Cardiac muscle cell (in vitro differentiated cells and primary cell): ENCODE data around the gene EVA1C. TPM values are rescaled to one million over a fixed set of nuclear protein-coding genes. Genes with fewer than 3 reads are reported as not detected.
"Not testable (repeated sequence)": the region's sequence is repeated elsewhere in the genome, so short reads cannot be mapped to it uniquely, and the experiment has no call there.

ENCODE experiments used
- DNase-seq, 2 donors: peaks; one replicate each; pipeline versions ENCODE4 v3.0.0 to v3.0.0-alpha.2; 2010 to 2017; ENCODE audit warnings: low read depth in 1 of 2, low spot score in 1 of 2
- H3K27ac ChIP-seq: fragments of 200-600 bp; sonication (generic); 2 replicates; pipeline ENCODE4 v1.5.1; 2016
- H3K27me3 ChIP-seq: fragments of 200-600 bp; sonication (generic); 2 replicates; pipeline ENCODE4 v1.6.0; 2016; ENCODE audit warnings: control low read depth
- H3K36me3 ChIP-seq: fragments of 200-600 bp; sonication (generic); 2 replicates; pipeline ENCODE4 v1.5.1; 2016; ENCODE audit warnings: control low read depth
- H3K4me1 ChIP-seq: fragments of 200-600 bp; sonication (generic); 2 replicates; pipeline ENCODE4 v1.8.1; 2017; ENCODE audit warnings: low read depth, mild to moderate bottlenecking, mixed run types
- H3K4me3 ChIP-seq: fragments of 200-600 bp; sonication (generic); 2 replicates; pipeline ENCODE4 v1.5.1; 2016; ENCODE audit warnings: mild to moderate bottlenecking
- H3K9me3 ChIP-seq: fragments of 200-600 bp; sonication (generic); 2 replicates; pipeline ENCODE4 v1.5.1; 2017; ENCODE audit warnings: low read depth, mild to moderate bottlenecking, control low read depth
- polyA plus RNA-seq: library from polyadenylated mRNA; unstranded; fragments of >200 nt; fragmentation: Nextera tagmentation; extraction: Ambion mirVana; gene quantifications from 2 replicates; pipeline ENCODE4 v1.2.1, GENCODE V29; 2016
- total RNA-seq: library from RNA; depleted of rRNA; stranded (reverse); fragments of >200 nt; gene quantifications from 2 replicates; pipeline ENCODE4 v1.2.3, GENCODE V29; 2016
- TF ChIP-seq, protein P1 (sequence below): IDR thresholded peaks from 2 replicates; pipeline ENCODE4 v1.5.1; 2012; ENCODE audit warnings: low read depth, mild to moderate bottlenecking, low read length

EVA1C gene
- total and polyA plus RNA-seq, 2 experiments from 2014 or later: 0.51 TPM; not detected in 1

DNA sequence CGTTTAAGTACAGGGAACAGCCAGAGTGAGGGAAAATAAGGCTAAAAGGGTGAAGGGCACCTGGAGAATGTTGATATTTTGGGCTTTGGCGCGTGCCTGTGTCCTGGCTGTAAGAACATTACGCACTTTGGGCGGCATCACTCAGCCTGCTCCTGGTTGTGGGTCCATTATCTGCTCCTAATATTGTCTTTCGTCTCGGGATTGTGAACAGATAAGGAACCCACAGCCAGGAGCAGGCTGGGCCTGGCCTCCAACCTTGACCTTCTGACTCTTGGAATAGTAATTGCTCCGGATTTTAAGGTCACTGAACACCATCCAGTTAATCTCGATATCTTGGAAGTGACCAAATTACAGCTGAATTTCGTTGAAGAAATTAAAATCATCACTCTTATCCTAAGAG lies 111.0 kb downstream of the EVA1C start:
- H3K4me1 ChIP-seq: no peaks in the 10 kb centered on the region
- no peak overlapping the region for H3K4me3 ChIP-seq
- no peaks in the 10 kb centered on the region for H3K9me3 ChIP-seq
- H3K36me3 ChIP-seq: no peaks in the 10 kb centered on the region
- DNase-seq: no peak
- TF ChIP-seq, protein P1, sequence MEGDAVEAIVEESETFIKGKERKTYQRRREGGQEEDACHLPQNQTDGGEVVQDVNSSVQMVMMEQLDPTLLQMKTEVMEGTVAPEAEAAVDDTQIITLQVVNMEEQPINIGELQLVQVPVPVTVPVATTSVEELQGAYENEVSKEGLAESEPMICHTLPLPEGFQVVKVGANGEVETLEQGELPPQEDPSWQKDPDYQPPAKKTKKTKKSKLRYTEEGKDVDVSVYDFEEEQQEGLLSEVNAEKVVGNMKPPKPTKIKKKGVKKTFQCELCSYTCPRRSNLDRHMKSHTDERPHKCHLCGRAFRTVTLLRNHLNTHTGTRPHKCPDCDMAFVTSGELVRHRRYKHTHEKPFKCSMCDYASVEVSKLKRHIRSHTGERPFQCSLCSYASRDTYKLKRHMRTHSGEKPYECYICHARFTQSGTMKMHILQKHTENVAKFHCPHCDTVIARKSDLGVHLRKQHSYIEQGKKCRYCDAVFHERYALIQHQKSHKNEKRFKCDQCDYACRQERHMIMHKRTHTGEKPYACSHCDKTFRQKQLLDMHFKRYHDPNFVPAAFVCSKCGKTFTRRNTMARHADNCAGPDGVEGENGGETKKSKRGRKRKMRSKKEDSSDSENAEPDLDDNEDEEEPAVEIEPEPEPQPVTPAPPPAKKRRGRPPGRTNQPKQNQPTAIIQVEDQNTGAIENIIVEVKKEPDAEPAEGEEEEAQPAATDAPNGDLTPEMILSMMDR: no peak
- no peaks in the 10 kb centered on the region for H3K27me3 ChIP-seq
- H3K27ac ChIP-seq: no peak overlapping the region

DNA sequence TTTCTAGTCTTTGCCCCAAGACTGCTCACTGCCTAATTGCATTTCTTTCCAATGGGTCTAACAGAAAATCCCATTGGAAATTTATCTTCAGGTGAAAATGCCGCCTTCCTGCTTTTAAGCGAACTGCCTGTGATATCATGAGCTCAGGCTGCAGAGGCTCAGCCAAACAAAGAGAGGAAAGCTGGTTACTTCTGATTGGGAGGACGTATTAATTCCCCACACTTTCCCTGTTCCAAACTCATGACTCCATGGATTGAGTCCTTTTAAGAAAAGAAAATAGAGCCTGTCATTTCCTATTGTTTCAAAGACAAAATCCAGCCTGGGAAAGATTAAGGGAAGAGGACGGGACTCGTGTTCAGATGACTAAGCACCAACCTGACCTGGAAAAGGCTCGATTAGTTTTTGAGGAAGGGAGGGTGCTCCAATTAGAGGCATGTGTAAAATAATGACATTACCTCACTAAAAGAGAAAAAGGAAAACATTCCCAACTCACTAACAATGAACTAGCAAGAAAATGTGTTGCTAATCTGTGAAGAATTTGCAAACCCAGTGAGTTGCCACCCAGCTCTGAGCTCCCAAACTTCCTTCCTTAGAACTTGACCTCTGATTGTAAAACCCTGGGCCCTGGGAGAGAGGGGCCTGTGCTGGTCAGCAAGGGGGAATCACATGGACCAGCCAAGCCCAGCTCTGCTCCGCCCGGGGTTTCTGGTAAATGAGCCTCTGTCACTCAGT lies 111.6 kb downstream of the EVA1C start:
- peak in 1 of 2 donors; percentile 80 for DNase-seq
- H3K27ac ChIP-seq: no peak overlapping the region

DNA sequence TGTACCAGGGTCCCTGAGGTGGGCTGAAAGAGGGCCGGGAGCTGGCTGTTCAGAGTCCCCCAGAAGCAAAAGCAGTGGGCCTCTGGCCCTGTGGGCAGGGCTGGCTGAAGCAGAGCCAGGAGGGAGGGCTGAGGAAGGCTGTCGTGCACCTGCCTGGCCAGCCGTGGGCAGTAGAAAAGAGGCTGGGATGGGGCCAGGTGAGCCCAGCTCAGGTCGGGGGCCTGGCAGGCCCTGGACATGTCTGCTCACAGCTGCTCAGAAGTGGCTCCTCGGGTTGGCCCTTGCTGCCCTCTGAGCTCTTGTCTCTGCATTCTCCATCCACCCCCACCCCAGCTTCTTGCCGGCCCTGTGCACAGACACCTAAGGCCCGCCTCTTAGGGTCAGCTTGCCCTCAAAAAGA lies 112.8 kb downstream of the EVA1C start:
- no peak overlapping the region for H3K27ac ChIP-seq
- TF ChIP-seq, protein P1: no peak
- no peak overlapping the region for H3K4me3 ChIP-seq
- DNase-seq: no peak
- no peaks in the 10 kb centered on the region for H3K36me3 ChIP-seq
- H3K27me3 ChIP-seq: no peaks in the 10 kb centered on the region
- no peaks in the 10 kb centered on the region for H3K9me3 ChIP-seq
- no peaks in the 10 kb centered on the region for H3K4me1 ChIP-seq

More for the DNA sequence above, 111.6 kb downstream of the EVA1C start:
- no peaks in the 10 kb centered on the region for H3K27me3 ChIP-seq
- no peaks in the 10 kb centered on the region for H3K9me3 ChIP-seq
- no peak overlapping the region for H3K4me3 ChIP-seq
- H3K4me1 ChIP-seq: no peaks in the 10 kb centered on the region
- TF ChIP-seq, protein P1: no peak
- no peaks in the 10 kb centered on the region for H3K36me3 ChIP-seq

DNA sequence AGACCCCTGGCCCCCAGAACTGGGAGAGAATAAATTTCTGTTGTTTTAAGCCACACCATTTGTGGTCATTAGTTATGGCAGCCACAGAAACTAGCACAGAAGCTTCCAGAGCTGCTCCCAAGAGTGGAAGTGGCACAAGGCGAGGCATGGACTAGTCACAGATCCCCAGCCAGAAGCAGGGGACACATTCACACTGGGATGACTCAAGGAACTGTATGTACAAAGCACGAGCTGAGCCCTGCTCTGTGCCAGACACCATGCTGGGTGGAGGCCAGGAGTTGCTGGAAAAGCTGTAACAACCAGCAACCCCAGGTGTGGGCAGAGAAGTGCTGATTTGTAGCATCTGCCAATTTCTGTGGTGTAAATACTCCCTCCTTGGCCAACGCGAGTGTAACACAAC lies 117.2 kb downstream of the EVA1C start:
- H3K27ac ChIP-seq: no peak overlapping the region
- no peaks in the 10 kb centered on the region for H3K27me3 ChIP-seq
- H3K4me3 ChIP-seq: no peak overlapping the region
- DNase-seq: no peak
- TF ChIP-seq, protein P1: no peak
- H3K36me3 ChIP-seq: no peaks in the 10 kb centered on the region
- H3K4me1 ChIP-seq: no peaks in the 10 kb centered on the region
- H3K9me3 ChIP-seq: no peaks in the 10 kb centered on the region

DNA sequence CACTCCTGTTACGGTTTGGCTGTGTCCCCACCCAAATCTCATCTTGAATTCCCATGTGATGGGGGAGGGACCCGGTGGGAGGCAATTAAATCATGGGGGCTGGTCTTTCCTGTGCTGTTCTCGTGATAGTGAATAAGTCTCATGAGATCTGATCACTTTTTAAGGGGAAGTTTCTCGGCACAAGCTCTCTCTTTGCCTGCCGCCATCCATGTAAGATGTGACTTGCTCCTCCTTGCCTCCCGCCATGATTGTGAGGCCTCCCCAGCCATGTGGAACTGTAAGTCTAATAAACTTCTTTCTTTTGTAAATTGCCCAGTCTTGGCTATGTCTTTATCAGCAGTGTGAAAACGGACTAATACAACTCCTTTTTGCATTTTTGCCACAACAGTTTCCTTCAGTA lies 118.3 kb downstream of the EVA1C start:
- H3K36me3 ChIP-seq, H3K4me3 ChIP-seq, DNase-seq: not testable (repeated sequence)

DNA sequence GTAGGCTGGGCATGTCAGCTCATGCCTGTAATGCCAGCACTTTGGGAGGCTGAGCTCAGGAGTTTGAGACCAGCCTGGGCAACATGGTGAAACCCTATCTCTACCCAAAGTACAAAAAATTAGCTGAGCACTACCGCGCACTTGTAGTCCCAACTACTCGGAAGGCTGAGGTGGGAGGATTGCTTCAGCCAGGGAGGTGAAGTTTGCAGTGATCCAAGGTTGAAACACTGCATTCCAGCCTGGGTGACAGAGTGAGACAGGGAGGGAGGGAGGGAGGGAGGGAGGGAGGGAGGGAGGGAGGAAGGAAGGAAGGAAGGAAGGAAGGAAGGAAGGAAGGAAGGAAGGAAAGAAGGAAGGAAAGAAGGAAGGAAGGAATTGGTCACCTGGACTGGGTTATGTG lies 119.1 kb downstream of the EVA1C start:
- not testable (repeated sequence) for DNase-seq

More for the DNA sequence above, 118.3 kb downstream of the EVA1C start:
- H3K27ac ChIP-seq, H3K9me3 ChIP-seq, H3K4me1 ChIP-seq, H3K27me3 ChIP-seq: not testable (repeated sequence)

DNA sequence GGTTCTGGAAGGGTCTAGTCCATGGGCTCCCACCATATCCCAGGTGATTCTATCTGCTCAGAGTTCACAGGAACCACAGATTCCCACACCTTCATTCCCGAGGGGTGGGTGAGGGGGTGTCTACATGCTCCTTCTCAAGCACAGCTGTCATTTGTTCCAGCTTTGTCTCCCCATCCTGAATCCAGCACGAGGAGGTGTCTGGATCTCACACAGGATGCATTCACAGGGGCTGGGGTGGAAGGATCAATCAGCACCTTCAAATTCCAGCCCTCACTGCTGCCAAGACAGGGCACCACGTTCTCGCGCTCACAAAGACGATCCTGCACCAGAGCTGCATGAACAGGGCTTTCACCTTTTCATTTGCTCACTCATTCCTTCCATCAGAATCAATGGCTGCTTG lies 120.1 kb downstream of the EVA1C start:
- no peaks in the 10 kb centered on the region for H3K27me3 ChIP-seq
- H3K4me1 ChIP-seq: no peaks in the 10 kb centered on the region
- no peak for DNase-seq
- H3K9me3 ChIP-seq: no peaks in the 10 kb centered on the region
- H3K36me3 ChIP-seq: no peaks in the 10 kb centered on the region
- TF ChIP-seq, protein P1: no peak
- no peak overlapping the region for H3K4me3 ChIP-seq
- H3K27ac ChIP-seq: no peak overlapping the region

More for the DNA sequence above, 119.1 kb downstream of the EVA1C start:
- H3K9me3 ChIP-seq, H3K27ac ChIP-seq, H3K4me3 ChIP-seq, H3K27me3 ChIP-seq, H3K4me1 ChIP-seq, H3K36me3 ChIP-seq: not testable (repeated sequence)
